Tibial nerve (tissue), 3 donors: ENCODE measurements around the gene SLC38A5.

Source experiments
- POLR2A ChIP-seq, 2 donors: fragments of 450-650 bp; IDR thresholded peaks; one replicate each; pipeline ENCODE4 v1.6.1; 2017; ENCODE audit warnings: antibody characterized with exemption in 2 of 2, mild to moderate bottlenecking in 2 of 2, moderate library complexity in 2 of 2
- TF ChIP-seq, protein P1 (sequence below), 5 experiments: fragments of 200-600 bp in 3 of 5; fragments of 450-650 bp in 2 of 5; sonication (generic) in 3 of 5; IDR thresholded peaks; one replicate each; pipeline ENCODE4 v1.5.1; 2016 to 2019; ENCODE audit warnings: antibody characterized with exemption in 5 of 5, mild to moderate bottlenecking in 3 of 5, moderate library complexity in 2 of 5

DNA sequence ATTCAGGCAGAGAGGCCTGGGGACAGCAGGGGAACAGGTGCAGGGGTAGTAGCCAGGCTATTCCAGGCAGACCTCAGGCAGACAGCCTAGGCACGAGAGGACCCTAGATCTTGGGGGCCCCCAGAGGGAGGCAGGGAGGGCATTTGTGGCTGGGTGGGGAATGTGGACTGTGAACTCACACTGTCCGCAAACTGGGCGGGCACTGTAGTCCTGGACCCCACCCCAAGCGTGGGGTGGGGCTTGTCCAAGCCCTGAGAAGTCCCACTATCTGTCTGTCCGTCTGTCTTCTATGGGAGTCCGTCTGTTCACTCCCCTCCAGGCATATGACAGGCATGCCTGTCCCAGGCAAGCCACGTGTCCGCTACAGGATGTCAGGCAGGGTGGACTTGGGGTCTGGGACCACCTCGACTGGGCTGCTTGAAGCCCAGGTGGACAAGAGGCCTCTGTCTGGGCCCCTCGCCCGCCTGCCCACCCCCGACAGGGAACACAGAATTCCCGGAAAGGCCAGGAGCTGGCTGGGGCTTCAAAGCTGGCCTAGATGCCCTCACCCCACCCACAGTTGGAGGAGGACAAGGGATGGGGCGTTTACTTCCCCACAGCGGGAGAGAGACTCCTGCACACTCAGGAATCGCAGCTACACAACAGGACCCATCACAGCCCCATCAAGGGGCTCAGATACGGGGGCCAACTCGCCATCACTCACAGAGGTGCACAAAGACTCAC, at the start of gene SLC38A5:
- TF ChIP-seq, protein P1, sequence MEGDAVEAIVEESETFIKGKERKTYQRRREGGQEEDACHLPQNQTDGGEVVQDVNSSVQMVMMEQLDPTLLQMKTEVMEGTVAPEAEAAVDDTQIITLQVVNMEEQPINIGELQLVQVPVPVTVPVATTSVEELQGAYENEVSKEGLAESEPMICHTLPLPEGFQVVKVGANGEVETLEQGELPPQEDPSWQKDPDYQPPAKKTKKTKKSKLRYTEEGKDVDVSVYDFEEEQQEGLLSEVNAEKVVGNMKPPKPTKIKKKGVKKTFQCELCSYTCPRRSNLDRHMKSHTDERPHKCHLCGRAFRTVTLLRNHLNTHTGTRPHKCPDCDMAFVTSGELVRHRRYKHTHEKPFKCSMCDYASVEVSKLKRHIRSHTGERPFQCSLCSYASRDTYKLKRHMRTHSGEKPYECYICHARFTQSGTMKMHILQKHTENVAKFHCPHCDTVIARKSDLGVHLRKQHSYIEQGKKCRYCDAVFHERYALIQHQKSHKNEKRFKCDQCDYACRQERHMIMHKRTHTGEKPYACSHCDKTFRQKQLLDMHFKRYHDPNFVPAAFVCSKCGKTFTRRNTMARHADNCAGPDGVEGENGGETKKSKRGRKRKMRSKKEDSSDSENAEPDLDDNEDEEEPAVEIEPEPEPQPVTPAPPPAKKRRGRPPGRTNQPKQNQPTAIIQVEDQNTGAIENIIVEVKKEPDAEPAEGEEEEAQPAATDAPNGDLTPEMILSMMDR (IDR thresholded peaks at IDR 0.05): no peak
- no peak for TF ChIP-seq POLR2A (IDR thresholded peaks at IDR 0.05)
